ENCODE data around the gene LDAH. TPM values are rescaled to one million over a fixed set of nuclear protein-coding genes. Genes with fewer than 3 reads are reported as not detected.

The LDAH gene
- total and polyA plus RNA-seq, 2 donors (not counting 3 experiments of a cell fraction or from before 2014, with no cell fraction given): 12.3 to 24.0 TPM

- Histone ChIP-seq H3K36me3 (ENCODE audit: control insufficient read depth in 2 of 2, extremely low read depth in 1 of 2, insufficient read depth in 2 of 2, low read length in 2 of 2) (peaks cover 0 to 2% of the 10 kb centered on the region in 2 experiments), H4K20me1 (replicated peaks; ENCODE audit: control insufficient read depth, extremely low read depth, insufficient read depth, low read length) (no peaks in the 10 kb centered on the region), H3K27me3 (ENCODE audit: control insufficient read depth in 2 of 2, insufficient read depth in 2 of 2, low read length in 2 of 2) (peaks cover 43 to 64% of the 10 kb centered on the region in 2 experiments), H3K4me2 (ENCODE audit: insufficient read depth, low read length) (no peak overlapping the region), H3K4me3 (replicated peaks in 1 of 3; ENCODE audit: insufficient read depth in 1 of 3, low read depth in 1 of 3, low read length in 3 of 3) (peak overlapping the region in 1 of 3 experiments; percentile 46), H3K79me2 (ENCODE audit: control insufficient read depth, insufficient read depth, low read length) (no peaks in the 10 kb centered on the region), H3K9me3 (replicated peaks; ENCODE audit: control insufficient read depth, insufficient read depth, low read length) (no peaks in the 10 kb centered on the region), H3K9ac (replicated peaks; ENCODE audit: extremely low read depth, insufficient read depth, low read length) (no peak overlapping the region), H3K9me1 (replicated peaks; ENCODE audit: control insufficient read depth, extremely low read depth, insufficient read depth, low read length) (no peaks in the 10 kb centered on the region), H2AFZ (ENCODE audit: low read depth, low read length) (no peak overlapping the region), H3K4me1 (ENCODE audit: control insufficient read depth, extremely low read depth, insufficient read depth, low read length) (peaks cover 17% of the 10 kb centered on the region), H3K27ac (ENCODE audit: insufficient read depth, low read depth, low read length) (no peak overlapping the region)
- dilution Hi-C loops (cut with MboI; ENCODE audit: extremely low pct_ligation_motif_present, low sequenced_read_pairs) (no loop called here), intact Hi-C loops (cut with micrococcal nuclease) (loop anchor here (5.0 kb wide), 2 partner anchors 78 to 648 kb away; no protein-coding TSS in a partner anchor)
- TF ChIP-seq CTCF (IDR thresholded peaks at IDR 0.05; ENCODE audit: extremely low read depth in 1 of 2, insufficient read depth in 1 of 2, low read depth in 1 of 2, low read length in 2 of 2) (no peak), FOS (IDR thresholded peaks at IDR 0.05; ENCODE audit: borderline replicate concordance, insufficient read depth, low read length) (no peak), MYC (IDR thresholded peaks at IDR 0.05; ENCODE audit: low read depth, low read length) (no peak), MAX (IDR thresholded peaks at IDR 0.05; ENCODE audit: insufficient read depth, insufficient read length) (no peak), GATA2 (IDR thresholded peaks at IDR 0.05; ENCODE audit: insufficient read depth, insufficient read length, low read depth, low read length) (no peak), JUN (IDR thresholded peaks at IDR 0.05; ENCODE audit: borderline replicate concordance, insufficient read depth, insufficient read length, low read depth) (no peak), POLR2A (IDR thresholded peaks at IDR 0.05; ENCODE audit: low read depth, low read length) (no peak), POLR2AphosphoS5 (IDR thresholded peaks at IDR 0.05; ENCODE audit: insufficient read depth, low read depth, low read length) (no peak), EZH2 (IDR thresholded peaks at IDR 0.05; ENCODE audit: borderline replicate concordance, low read depth, low read length, severe bottlenecking) (no peak)
- BruUV-seq (replicated peaks): no TSS peak
- no peak for DNase-seq (ENCODE audit: low read depth, low spot score)
- POLR2A ChIA-PET: no interaction called here
- CTCF ChIA-PET: interaction anchor here (0.6 to 1.0 kb wide), 2 partner anchors 8 to 294 kb away, joined by 3 read pairs; no protein-coding TSS in a partner anchor
- FAIRE-seq: peak; percentile 67
These were observed 153.9 kb downstream of the LDAH start for GRCh38 chr2:20668871-20669475.

Data from endothelial cell of umbilical vein (primary cell).